Stimulated activated CD8-positive, alpha-beta memory T cell treated with anti-CD3 and anti-CD28 coated beads, Interleukin-2, amount 100 ng/mL, for 1 hour (primary cell): ENCODE results near the gene CYBC1.
A peak's percentile ranks its signal among the peaks of the same experiment; 100 is the strongest.
"Not testable (repeated sequence)": the region's sequence is repeated elsewhere in the genome, so short reads cannot be mapped to it uniquely, and the experiment has no call there.

ENCODE experiments used
- DNase-seq, 2 donors: peaks; one replicate each; pipeline ENCODE4 v3.0.0-alpha.2; 2020; ENCODE audit warnings: low read depth in 2 of 2

Gene CYBC1

GRCh38 chr17:82435601-82436583 lies 14.7 kb downstream of the CYBC1 start:
- DNase-seq = no peak

DNA sequence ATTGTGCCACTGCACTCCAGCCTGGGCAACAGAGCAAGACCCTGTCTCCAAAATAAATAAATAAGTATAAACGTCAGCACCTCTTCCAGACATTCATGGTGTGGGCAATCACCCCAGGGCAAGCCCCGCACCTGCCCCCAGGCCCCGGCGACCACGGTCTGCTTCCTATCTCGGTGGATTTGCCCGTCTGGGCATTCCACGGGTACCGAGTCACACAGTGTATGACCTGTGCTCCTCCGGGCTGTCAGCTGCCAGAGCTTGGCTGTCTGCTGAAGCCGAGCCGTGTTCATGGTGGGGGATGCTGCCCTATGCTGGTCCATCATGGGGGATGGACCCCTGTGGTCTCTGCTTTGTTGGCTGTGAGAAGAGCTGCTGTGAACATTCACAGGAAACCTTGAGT lies 15.4 kb downstream of the CYBC1 start:
- DNase-seq = no peak

DNA sequence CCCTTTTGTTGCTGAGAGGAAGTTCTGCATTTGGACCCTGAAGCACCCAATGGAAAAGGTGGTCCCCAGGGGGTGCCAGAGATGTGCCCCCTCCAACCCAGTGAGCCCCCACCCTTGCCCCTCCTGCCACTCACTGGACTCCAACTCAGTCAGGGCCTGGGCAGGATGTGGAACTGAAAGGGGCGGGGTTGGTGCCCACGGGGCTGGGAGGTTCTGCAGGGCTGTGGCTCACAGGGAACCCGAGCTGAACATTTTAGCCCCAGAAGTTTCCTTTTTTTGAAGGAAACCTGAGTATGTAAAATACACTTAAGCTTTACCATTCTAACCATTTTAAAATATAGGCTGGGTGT lies 16.4 kb downstream of the CYBC1 start:
- no peak for DNase-seq

GRCh38 chr17:82433560-82434215 lies 16.9 kb downstream of the CYBC1 start:
- DNase-seq = no peak

DNA sequence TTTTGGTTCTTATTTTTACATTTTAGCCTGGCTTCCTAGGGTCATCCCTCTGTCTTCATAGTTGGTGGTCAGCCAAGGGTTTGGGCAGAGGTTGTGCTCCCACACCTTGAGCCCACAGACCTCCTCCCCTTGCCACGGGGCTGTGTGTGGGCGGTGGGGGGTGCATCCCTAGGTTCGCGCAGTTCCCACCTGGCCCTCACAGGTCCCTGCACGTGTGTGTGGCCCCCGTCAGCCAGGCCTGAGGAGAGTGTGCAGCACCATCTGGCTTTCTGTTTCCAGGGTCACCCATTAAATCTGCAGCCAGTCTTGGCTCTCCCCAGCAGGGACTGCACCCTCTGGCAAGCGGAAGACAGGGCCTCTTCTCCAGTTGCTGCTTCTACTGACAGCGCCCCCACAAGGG lies 18.5 kb downstream of the CYBC1 start:
- DNase-seq = no peak

GRCh38 chr17:82429824-82430223 lies 20.7 kb downstream of the CYBC1 start:
- no peak for DNase-seq

- no peak for DNase-seq
Observed at GRCh38 chr17:82428546-82428945, 22.0 kb downstream of the CYBC1 start.

DNA sequence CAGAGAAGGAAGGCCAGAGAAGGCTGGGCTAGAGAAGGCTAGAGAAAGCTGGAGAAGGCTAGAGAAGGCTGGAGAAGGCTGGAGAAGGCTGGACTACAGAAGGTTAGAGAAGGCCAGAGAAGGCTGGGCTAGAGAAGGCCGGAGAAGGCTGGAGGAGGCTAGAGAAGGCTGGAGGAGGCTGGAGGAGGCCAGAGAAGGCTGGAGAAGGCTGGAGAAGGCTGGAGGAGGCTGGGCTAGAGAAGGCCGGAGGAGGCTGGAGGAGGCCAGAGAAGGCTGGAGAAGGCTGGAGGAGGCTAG lies 25.7 kb downstream of the CYBC1 start:
- no peak for DNase-seq

- peak in 1 of 2 donors; percentile 38 for DNase-seq
Observed at GRCh38 chr17:82424001-82424862, 26.3 kb downstream of the CYBC1 start.

GRCh38 chr17:82419540-82419939 lies 31.0 kb downstream of the CYBC1 start:
- no peak for DNase-seq

DNA sequence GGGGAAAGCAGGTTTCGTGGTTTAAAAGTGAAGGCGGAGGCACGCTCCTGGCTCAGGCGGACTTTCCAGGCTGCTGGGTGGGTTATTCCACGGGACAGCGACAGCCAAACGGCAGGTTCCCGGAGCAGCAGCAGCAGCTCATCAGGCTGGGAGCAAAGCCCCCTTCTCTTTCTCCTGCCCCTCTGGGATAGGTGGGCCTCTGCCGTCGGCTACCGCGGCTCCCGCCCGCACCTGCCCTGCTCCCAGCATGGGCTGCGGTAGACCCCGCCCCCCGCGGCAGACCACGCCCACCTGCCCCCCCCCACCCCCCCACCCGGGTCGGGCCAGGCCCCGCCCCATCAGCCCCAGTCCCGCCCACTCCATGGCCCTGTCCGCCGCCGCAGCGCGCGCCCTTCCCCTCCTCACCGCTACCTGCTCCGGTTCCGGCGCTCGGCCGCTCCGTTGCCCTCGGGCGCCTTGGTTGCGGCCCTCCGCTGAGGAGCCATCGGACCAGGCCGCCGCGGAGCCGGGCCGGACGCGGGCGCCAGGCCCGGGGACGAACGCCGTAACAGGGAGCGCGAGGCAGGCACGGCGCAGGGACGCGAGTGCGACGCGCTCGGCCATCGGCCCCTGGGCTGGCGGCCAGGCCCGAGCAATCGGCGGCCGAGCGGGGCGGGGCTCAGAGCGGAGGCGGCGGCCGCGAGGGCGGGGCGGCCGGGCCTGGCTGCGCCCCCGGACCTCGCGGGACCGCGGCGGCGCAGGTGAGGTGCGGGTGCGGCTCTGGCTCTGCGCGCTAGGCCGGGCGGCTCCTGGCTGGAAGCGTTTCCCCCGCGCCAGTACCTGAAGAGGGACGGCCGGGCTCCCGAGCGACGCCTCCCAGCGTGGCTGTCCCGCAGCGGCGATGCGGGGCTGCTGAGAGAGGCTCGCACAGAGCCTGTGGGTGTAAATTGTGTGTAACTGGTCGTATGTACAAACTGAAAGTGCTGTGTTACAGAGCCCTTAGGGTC lies 32.3 kb downstream of the CYBC1 start, which contains the start of the genes HEXD and OGFOD3:
Gene HEXD (plus strand): TSS at position 347 of the 986 bp plus-strand sequence. CDS start 1,453 bp downstream, outside the sequence.
Gene OGFOD3 (minus strand): TSS at position 586 of the 986 bp plus-strand sequence. CDS start 101 bp downstream, at position 485.
- DNase-seq = peak; percentile 62 to 72

DNA sequence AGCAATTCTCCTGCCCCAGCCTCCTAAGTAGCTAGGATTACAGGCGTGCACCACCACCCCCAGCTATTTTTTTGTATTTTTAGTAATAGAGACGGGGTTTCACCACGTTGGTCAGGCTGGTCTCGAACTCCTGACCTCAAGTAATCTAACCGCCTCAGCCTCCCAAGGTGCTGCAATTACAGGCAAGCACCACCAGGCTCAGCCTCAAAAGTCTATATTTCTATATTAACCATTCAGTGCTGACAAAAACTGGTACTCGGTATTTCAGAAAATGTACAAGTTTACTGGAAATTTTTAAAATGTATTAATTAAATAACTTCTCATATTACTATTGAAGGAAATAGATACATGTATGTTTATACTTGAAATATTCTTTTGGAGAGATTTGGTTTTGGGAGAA lies 33.8 kb downstream of the CYBC1 start:
- DNase-seq = no peak

DNA sequence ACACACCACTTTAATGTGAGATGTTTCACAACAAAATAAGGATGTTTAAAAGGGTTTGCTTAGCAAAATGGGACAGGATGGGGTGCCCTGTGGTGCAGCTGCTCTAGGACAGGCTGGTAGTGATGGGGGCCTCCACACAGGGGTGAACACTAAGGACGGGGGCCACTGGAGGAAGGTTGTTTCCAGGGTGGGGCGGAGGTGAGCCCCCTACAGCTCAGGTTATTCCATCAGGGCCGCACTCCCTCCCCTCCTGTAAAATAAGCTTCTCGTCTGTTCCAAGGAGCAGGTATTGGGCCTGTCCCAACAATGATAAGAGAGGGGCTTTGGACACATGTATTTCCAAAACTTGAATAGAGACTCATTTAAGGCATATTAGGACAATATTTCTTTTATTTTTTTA lies 34.3 kb downstream of the CYBC1 start:
- no peak for DNase-seq

- DNase-seq = no peak
Observed at GRCh38 chr17:82415786-82416185, 34.8 kb downstream of the CYBC1 start.

GRCh38 chr17:82415336-82415735 lies 35.2 kb downstream of the CYBC1 start:
- DNase-seq = no peak

DNA sequence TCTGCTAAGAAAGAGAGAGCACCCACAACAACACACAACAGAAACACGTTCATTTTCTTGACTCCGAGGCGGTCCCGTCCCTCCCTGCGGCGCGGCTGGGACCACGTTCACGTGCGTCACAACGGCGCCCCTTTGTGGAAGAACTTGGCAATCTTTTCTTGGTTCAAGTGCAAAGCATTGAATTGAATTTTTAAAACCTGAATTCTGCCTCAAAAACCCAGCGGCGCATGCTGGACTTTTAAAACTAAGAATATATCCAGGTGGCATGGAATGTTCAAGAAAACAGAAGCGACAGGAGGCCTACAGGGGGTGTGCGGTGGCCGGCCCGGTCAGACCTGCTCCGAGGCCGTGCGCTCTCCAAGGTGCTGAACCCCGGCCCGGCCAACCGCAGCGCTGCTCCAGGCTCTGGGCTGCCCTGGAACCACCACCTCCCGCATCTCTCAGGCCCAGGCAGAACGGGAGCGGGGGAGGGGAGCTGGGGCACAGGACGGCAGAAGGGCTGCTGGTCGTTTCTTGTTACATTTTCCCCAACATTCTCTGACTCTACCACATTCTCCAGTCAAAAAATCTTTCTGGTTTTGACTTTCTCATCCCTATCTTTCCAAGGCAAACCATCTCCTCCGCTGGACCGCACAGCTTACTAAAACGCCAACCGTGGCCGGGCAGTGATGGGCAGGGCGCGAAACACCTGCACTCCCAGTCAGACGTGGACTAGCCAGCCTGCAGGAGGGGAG lies 35.8 kb downstream of the CYBC1 start:
- peak; percentile 38 to 54 for DNase-seq

GRCh38 chr17:82412535-82413520 lies 37.7 kb downstream of the CYBC1 start:
- DNase-seq = no peak

GRCh38 chr17:82412081-82412480 lies 38.5 kb downstream of the CYBC1 start:
- DNase-seq = not testable (repeated sequence)
